K562 (cell line): ENCODE measurements around the gene SLC30A3. TPM values are rescaled to one million over a fixed set of nuclear protein-coding genes. Genes with fewer than 3 reads are reported as not detected.

Experiments used
- ATAC-seq: fragments of 200-7000 bp; cut with Tn5 transposase; 3 replicates; pipeline ENCODE4 v1.9.1; 2020; ENCODE audit warnings: moderate library complexity
- BruUV-seq: library from RNA; stranded (reverse); fragments of 400-500 nt; replicated peaks from 2 replicates; lab custom pipeline; 2021; lab: Mats Ljungman, UMichigan
- CTCF ChIA-PET: fragments of 300-600 bp; formaldehyde crosslinking; extraction: SDS; loops from one replicate; lab custom pipeline; 2021; ENCODE audit warnings: low intra/inter-chr PET ratio; lab: Yijun Ruan, JAX
- POLR2A ChIA-PET: fragments of 300-600, 350-650 bp; sonication (Branson Sonifier 250); formaldehyde crosslinking; extraction: SDS; loops from one replicate; lab custom pipeline; 2021; ENCODE audit warnings: antibody characterized with exemption, inconsistent platforms; lab: Yijun Ruan, JAX
- DNase-seq, 4 experiments: peaks; one replicate each; pipeline versions ENCODE4 v3.0.0 to v3.0.0-alpha.2; 2011 to 2018; ENCODE audit warnings: low spot score in 3 of 4, mixed read lengths in 3 of 4; ENCODE audit errors: extremely low read depth in 1 of 4
- FAIRE-seq: peaks from 2 replicates; lab custom pipeline; 2011; peaks lifted over from hg19 to GRCh38; lab: Jason Lieb, UNC
- H2AFZ ChIP-seq: 2 replicates; pipeline ENCODE4 v1.6.0; 2011; ENCODE audit warnings: low read depth, low read length, control low read depth, inconsistent platforms
- H3K27ac ChIP-seq: fragments of 200-600 bp; 3 replicates; pipeline ENCODE4 v1.8.0; 2011; ENCODE audit warnings: low read depth, mild to moderate bottlenecking, control low read depth, inconsistent platforms, low read length, moderate library complexity, mixed read lengths; ENCODE audit errors: extremely low read depth
- H3K27me3 ChIP-seq, 2 experiments: fragments of 300-600 bp in 1 of 2; 2 replicates in 1 of 2; 3 replicates in 1 of 2; pipeline versions ENCODE4 v1.6.0 to v1.8.0; 2011; ENCODE audit warnings: inconsistent platforms in 2 of 2, low read length in 2 of 2, mild to moderate bottlenecking in 1 of 2, mixed read lengths in 1 of 2, moderate library complexity in 1 of 2; ENCODE audit not compliant: control insufficient read depth in 2 of 2, insufficient read depth in 2 of 2
- H3K36me3 ChIP-seq: fragments of 300-600 bp; 3 replicates; pipeline ENCODE4 v1.8.0; 2011; ENCODE audit warnings: mild to moderate bottlenecking, low read length, inconsistent platforms; ENCODE audit not compliant: control insufficient read depth, insufficient read depth
- H3K4me1 ChIP-seq, 2 experiments: fragments of 200-600 bp in 1 of 2; replicated peaks in 1 of 2; 2 replicates in 1 of 2; 3 replicates in 1 of 2; pipeline versions ENCODE4 v1.5.1 to v1.8.0; 2011; ENCODE audit warnings: inconsistent platforms in 2 of 2, low read length in 2 of 2, mild to moderate bottlenecking in 1 of 2, mixed read lengths in 1 of 2, moderate library complexity in 1 of 2; ENCODE audit not compliant: control insufficient read depth in 2 of 2, insufficient read depth in 2 of 2
- H3K4me2 ChIP-seq: 2 replicates; pipeline ENCODE4 v1.6.1; 2011; ENCODE audit warnings: low read length, control low read depth, inconsistent platforms, mixed read lengths; ENCODE audit not compliant: insufficient read depth
- H3K4me3 ChIP-seq: fragments of 200-600 bp; sonication (generic), shearing (Covaris generic); 2 replicates; pipeline ENCODE4 v1.5.1; 2016; ENCODE audit warnings: control low read depth, inconsistent platforms
- H3K79me2 ChIP-seq: fragments of 200-600 bp; 3 replicates; pipeline ENCODE4 v1.8.0; 2011; ENCODE audit warnings: low read length, inconsistent platforms; ENCODE audit not compliant: control insufficient read depth, insufficient read depth
- H3K9ac ChIP-seq, 2 experiments: 2 replicates each; pipeline versions ENCODE4 v1.6.0 to v1.6.1; 2011; ENCODE audit warnings: low read depth in 2 of 2, low read length in 2 of 2, control low read depth in 1 of 2, inconsistent platforms in 1 of 2, mild to moderate bottlenecking in 1 of 2, mixed read lengths in 1 of 2; ENCODE audit not compliant: insufficient read depth in 1 of 2
- H3K9me1 ChIP-seq: one replicate; pipeline ENCODE4 v1.6.0; 2011; ENCODE audit warnings: inconsistent platforms, mild to moderate bottlenecking, low read length, moderate library complexity; ENCODE audit not compliant: control insufficient read depth, insufficient read depth
- H3K9me3 ChIP-seq: replicated peaks from 2 replicates; pipeline ENCODE4 v1.5.1; 2011; ENCODE audit warnings: low read depth, low read length, inconsistent platforms; ENCODE audit not compliant: control insufficient read depth, insufficient read depth
- H4K20me1 ChIP-seq: replicated peaks from 2 replicates; pipeline ENCODE4 v1.6.1; 2011; ENCODE audit warnings: low read length, inconsistent platforms, mixed read lengths; ENCODE audit not compliant: control insufficient read depth, insufficient read depth
- BRF2 ChIP-seq: IDR thresholded peaks from 3 replicates; pipeline ENCODE4 v1.6.1; 2011; ENCODE audit warnings: borderline replicate concordance, mild to moderate bottlenecking; ENCODE audit not compliant: insufficient read length, insufficient read depth
- CBFA2T3 ChIP-seq: fragments of 450-650 bp; IDR thresholded peaks from 2 replicates; pipeline ENCODE4 v1.6.1; 2017
- EHMT2 ChIP-seq: fragments of 450-650 bp; IDR thresholded peaks from 2 replicates; pipeline ENCODE4 v1.6.1; 2018; ENCODE audit warnings: antibody characterized with exemption
- FOXP4 ChIP-seq: sonication (generic); formaldehyde crosslinking; IDR thresholded peaks from 2 replicates; pipeline ENCODE4 v1.8.0; 2022; ENCODE audit warnings: mild to moderate bottlenecking, missing genetic modification reagents, borderline replicate concordance
- GABPB2 ChIP-seq: fragments of 250-450 bp; sonication (Bioruptor Pico); conservative IDR thresholded peaks from 2 replicates; pipeline ENCODE4 v1.5.1; 2021; ENCODE audit warnings: mild to moderate bottlenecking
- HINFP ChIP-seq: fragments of 450-650 bp; conservative IDR thresholded peaks from 2 replicates; pipeline ENCODE4 v1.6.1; 2016; ENCODE audit warnings: missing genetic modification characterization, low read depth, mild to moderate bottlenecking, control low read depth, missing compliant biosample characterization
- NFE2 ChIP-seq: IDR thresholded peaks from 2 replicates; pipeline ENCODE4 v1.6.1; 2014; ENCODE audit warnings: antibody characterized with exemption, low read depth
- PTRF ChIP-seq: fragments of 450-650 bp; IDR thresholded peaks from 2 replicates; pipeline ENCODE4 v1.6.1; 2016; ENCODE audit warnings: mild to moderate bottlenecking, missing genetic modification characterization, missing compliant biosample characterization
- XRCC5 ChIP-seq: fragments of 200-400 bp; formaldehyde crosslinking; IDR thresholded peaks from 2 replicates; pipeline ENCODE4 v1.6.1; 2017; ENCODE audit warnings: low read depth, mild to moderate bottlenecking, low read length
- YY1 ChIP-seq, 3 experiments: IDR thresholded peaks; 2 replicates each; pipeline ENCODE4 v1.6.1; 2011; ENCODE audit warnings: low read length in 2 of 3, mild to moderate bottlenecking in 2 of 3, moderate library complexity in 2 of 3, borderline replicate concordance in 1 of 3, control low read depth in 1 of 3, low read depth in 1 of 3; ENCODE audit not compliant: insufficient read depth in 3 of 3, insufficient replicate concordance in 2 of 3, control insufficient read depth in 1 of 3, insufficient read length in 1 of 3; ENCODE audit errors: extremely low read depth in 1 of 3
- ZNF174 ChIP-seq: fragments of 250-450 bp; sonication (Bioruptor Pico); IDR thresholded peaks from 2 replicates; pipeline ENCODE4 v1.4.0; 2020; ENCODE audit warnings: mild to moderate bottlenecking
- ZNF232 ChIP-seq: sonication (generic); formaldehyde crosslinking; IDR thresholded peaks from 2 replicates; pipeline ENCODE4 v1.8.0; 2022; ENCODE audit warnings: mild to moderate bottlenecking, missing genetic modification reagents
- ZNF274 ChIP-seq: IDR thresholded peaks from 2 replicates; pipeline ENCODE4 v1.6.1; 2011; ENCODE audit warnings: low read depth, mild to moderate bottlenecking, low read length, moderate library complexity, borderline replicate concordance
- ZNF707 ChIP-seq: fragments of 250-450 bp; sonication (Bioruptor Pico); conservative IDR thresholded peaks from 2 replicates; pipeline ENCODE4 v1.8.0; 2022; ENCODE audit warnings: inconsistent platforms, mild to moderate bottlenecking, moderate library complexity
- WGBS: fragments of 100-300 bp; shearing (Covaris generic); methylation state at CpG from one replicate; pipeline ENCODE4 v1.1.6; 2016; ENCODE audit warnings: low coverage, mixed read lengths; ENCODE audit not compliant: insufficient coverage; ENCODE audit errors: missing lambda C conversion rate; 5-methylcytosine and 5-hydroxymethylcytosine counted together
- in situ Hi-C: fragments of 300-500 bp; cut with MboI; formaldehyde crosslinking; loops from 4 replicates; pipeline ENCODE4 v1.15.0; 2018; ENCODE audit warnings: inconsistent platforms, mixed read lengths
- intact Hi-C: fragments of 100-400 bp; cut with micrococcal nuclease; formaldehyde crosslinking; loops from 2 replicates; pipeline ENCODE4 v1.14.2; 2022
- polyA plus RNA-seq, 8 experiments: library from polyadenylated mRNA; depleted of rRNA in 4 of 8; stranded (reverse) in 5 of 8; unstranded in 3 of 8; fragments of >200 nt; fragmentation: Nextera tagmentation in 2 of 8; fragmentation: Illumina TruSeq in 1 of 8; extraction: Ambion mirVana in 2 of 8; extraction: Trizol in 1 of 8; gene quantifications; 2 replicates each; pipeline versions ENCODE4 v1.2.1 to v1.2.3, GENCODE V29; 2011 to 2014; ENCODE audit warnings: inconsistent platforms in 1 of 8, missing spikeins in 1 of 8
- total RNA-seq, 7 experiments: library from RNA; depleted of rRNA in 6 of 7; stranded (reverse); fragments of >200 nt in 6 of 7; fragmentation: Illumina TruSeq in 2 of 7; extraction: Trizol in 2 of 7; gene quantifications; 2 replicates each; pipeline versions ENCODE4 v1.2.1 to v1.2.3, GENCODE V29; 2011 to 2021; ENCODE audit warnings: low replicate concordance in 1 of 7

SLC30A3 gene
- total and polyA plus RNA-seq, 9 of the 15 experiments (the other 6 are each of a cell fraction or from before 2014, with no cell fraction given): 0.03 to 2.7 (median 0.89) TPM; not detected in 1

GRCh38 chr2:27307287-27307544 lies 44.4 kb upstream of the SLC30A3 start:
- FAIRE-seq: no peak
- H2AFZ ChIP-seq: no peak overlapping the region
- no peak overlapping the region for H3K9ac ChIP-seq
- TF ChIP-seq ZNF274: no peak
- no peak for TF ChIP-seq EHMT2
- no peak for TF ChIP-seq XRCC5
- TF ChIP-seq BRF2: no peak
- TF ChIP-seq CBFA2T3: no peak
- no peak for TF ChIP-seq HINFP
- no peak for TF ChIP-seq FOXP4 (CRISPR knock-in tag)
- TF ChIP-seq ZNF707 (CRISPR knock-in tag): no peak
- TF ChIP-seq PTRF: no peak
- TF ChIP-seq ZNF174 (CRISPR knock-in tag): no peak
- no peak for TF ChIP-seq GABPB2 (CRISPR knock-in tag)
- no peak for TF ChIP-seq ZNF232
- no peak for TF ChIP-seq NFE2
- no peak for TF ChIP-seq YY1 (IDR thresholded peaks at IDR 0.05; ENCODE audit: borderline replicate concordance in 1 of 3, control insufficient read depth in 1 of 3, extremely low read depth in 1 of 3, insufficient read depth in 3 of 3, insufficient read length in 1 of 3, insufficient replicate concordance in 2 of 3, low read depth in 1 of 3, low read length in 2 of 3)
- TF ChIP-seq, all 486 proteins: peak for 0
- DNase-seq (no peak), ATAC-seq (no peak)
- intact Hi-C loops: no loop called here
- in situ Hi-C loops: no loop called here
- ChIA-PET POLR2A (no interaction called here), CTCF (no interaction called here)
- Histone ChIP-seq H3K79me2 (no peaks in the 10 kb centered on the region), H3K27ac (no peak overlapping the region), H3K9me1 (no peaks in the 10 kb centered on the region), H3K4me1 (peaks cover 0 to 8% of the 10 kb centered on the region in 2 experiments; a peak in 2 of 5 replicates), H3K36me3 (peaks cover 20% of the 10 kb centered on the region; the same call in 2 of the 3 replicates), H3K4me2 (no peak overlapping the region), H3K4me3 (no peak overlapping the region), H3K9me3 (no peaks in the 10 kb centered on the region), H3K27me3 (no peaks in the 10 kb centered on the region), H4K20me1 (no peaks in the 10 kb centered on the region)
- 98% methylated on average over 11 of the region's 14 CpGs for WGBS
- BruUV-seq: no TSS peak
